Nephron progenitor cell (in vitro differentiated cells): ENCODE measurements around the gene SYCP2.

ENCODE experiments used
- DNase-seq: peaks from one replicate; pipeline ENCODE4 v3.0.0; 2021
- H3K27ac Mint-ChIP-seq: 2 replicates; pipeline ENCODE4 v1.8.0; 2021; ENCODE audit warnings: mild to moderate bottlenecking, moderate library complexity, mixed read lengths
- H3K27me3 Mint-ChIP-seq: 2 replicates; pipeline ENCODE4 v1.8.0; 2021; ENCODE audit warnings: mild to moderate bottlenecking, low read depth, mixed read lengths; ENCODE audit not compliant: poor library complexity
- H3K36me3 Mint-ChIP-seq: 2 replicates; pipeline ENCODE4 v1.8.0; 2021; ENCODE audit warnings: low read depth, mixed read lengths
- H3K4me1 Mint-ChIP-seq: 2 replicates; pipeline ENCODE4 v1.8.0; 2021; ENCODE audit warnings: mixed read lengths
- H3K4me3 Mint-ChIP-seq: 2 replicates; pipeline ENCODE4 v1.8.0; 2021; ENCODE audit warnings: mild to moderate bottlenecking, moderate library complexity, mixed read lengths
- H3K9me3 Mint-ChIP-seq: 2 replicates; pipeline ENCODE4 v1.8.0; 2021; ENCODE audit warnings: mild to moderate bottlenecking, moderate library complexity, mixed read lengths
- CTCF ChIP-seq: fragments of 200-600 bp; sonication (generic); IDR thresholded peaks from 2 replicates; pipeline ENCODE4 v1.5.0; 2021; ENCODE audit warnings: antibody characterized with exemption

The SYCP2 gene

GRCh38 chr20:59873409-59873808 lies 60.0 kb downstream of the SYCP2 start:
- Mint-ChIP-seq H3K4me3 (no peak overlapping the region), H3K36me3 (no peaks in the 10 kb centered on the region), H3K27me3 (no peaks in the 10 kb centered on the region), H3K27ac (no peak overlapping the region), H3K9me3 (no peaks in the 10 kb centered on the region), H3K4me1 (no peaks in the 10 kb centered on the region)
- no peak for DNase-seq
- TF ChIP-seq CTCF: no peak

GRCh38 chr20:59871096-59871495 lies 62.3 kb downstream of the SYCP2 start:
- Mint-ChIP-seq H3K36me3 (no peaks in the 10 kb centered on the region), H3K4me1 (no peaks in the 10 kb centered on the region), H3K9me3 (no peaks in the 10 kb centered on the region), H3K27me3 (peaks cover 4% of the 10 kb centered on the region), H3K27ac (no peak overlapping the region), H3K4me3 (no peak overlapping the region)
- no peak for TF ChIP-seq CTCF
- no peak for DNase-seq

DNA sequence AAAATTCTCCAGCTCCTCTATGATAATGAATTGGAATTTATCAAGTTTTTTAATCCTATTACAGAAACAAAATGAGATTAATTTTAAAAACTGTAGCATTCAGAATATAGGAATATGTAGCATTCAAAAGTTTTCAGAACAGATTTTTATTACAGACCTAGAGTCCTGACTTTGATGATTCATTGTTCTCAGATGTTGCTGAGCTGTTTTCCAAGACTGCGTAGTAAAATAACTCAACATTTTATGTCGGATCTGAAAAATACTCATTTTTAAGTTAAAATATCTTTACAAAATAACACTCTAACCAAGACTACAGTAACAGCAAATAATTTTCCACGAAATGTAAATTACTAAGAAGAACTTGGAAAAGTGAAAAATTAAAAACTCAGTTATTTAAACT lies 67.1 kb downstream of the SYCP2 start:
- Mint-ChIP-seq H3K27me3 (peaks cover 4% of the 10 kb centered on the region), H3K9me3 (no peaks in the 10 kb centered on the region), H3K4me3 (no peak overlapping the region), H3K4me1 (no peaks in the 10 kb centered on the region), H3K36me3 (no peaks in the 10 kb centered on the region), H3K27ac (no peak overlapping the region)
- no peak for TF ChIP-seq CTCF
- no peak for DNase-seq

DNA sequence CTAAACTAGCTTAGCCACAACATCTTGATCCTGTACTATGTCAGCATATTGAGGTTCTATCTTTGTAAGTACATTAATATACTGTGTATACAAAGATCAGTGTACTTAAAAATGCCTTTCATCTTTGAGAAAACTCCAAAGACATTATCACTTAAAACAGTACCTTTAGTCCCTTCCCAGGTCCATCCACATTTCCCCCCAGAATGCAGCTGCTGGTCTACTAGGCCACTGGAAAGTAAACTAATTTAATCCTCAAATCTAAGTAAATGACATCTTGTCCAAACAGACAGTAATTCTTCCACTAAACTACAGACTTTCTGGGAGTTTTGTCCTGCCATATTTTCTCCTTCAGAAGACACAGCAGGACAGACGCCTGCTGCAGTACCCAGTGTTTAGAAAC lies 68.7 kb downstream of the SYCP2 start:
- Mint-ChIP-seq H3K4me3 (no peak overlapping the region), H3K36me3 (no peaks in the 10 kb centered on the region), H3K9me3 (peaks cover 5% of the 10 kb centered on the region), H3K4me1 (no peaks in the 10 kb centered on the region), H3K27me3 (peaks cover 4% of the 10 kb centered on the region), H3K27ac (no peak overlapping the region)
- DNase-seq: no peak
- TF ChIP-seq CTCF: no peak

DNA sequence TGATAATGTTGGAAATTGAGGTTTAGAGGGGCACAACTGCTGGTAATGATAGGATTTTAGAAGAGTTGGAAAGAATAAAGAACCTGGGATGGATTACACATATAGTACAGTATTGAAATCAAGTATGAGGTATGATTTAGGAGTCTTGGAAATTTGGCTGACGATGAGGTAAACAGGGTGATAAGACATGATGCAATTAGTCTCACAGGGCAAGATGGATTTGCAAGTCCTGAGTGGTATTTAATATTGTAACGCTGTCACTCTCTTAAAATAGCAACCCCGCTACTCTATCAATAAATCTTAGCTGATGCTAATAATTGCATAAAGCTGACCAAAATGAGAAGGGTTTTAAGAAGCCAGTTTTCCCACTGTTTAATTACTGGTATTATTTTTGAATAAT lies 70.4 kb downstream of the SYCP2 start:
- Mint-ChIP-seq H3K4me3 (no peak overlapping the region), H3K27me3 (peaks cover 11% of the 10 kb centered on the region), H3K9me3 (peaks cover 19% of the 10 kb centered on the region), H3K36me3 (no peaks in the 10 kb centered on the region), H3K4me1 (no peaks in the 10 kb centered on the region), H3K27ac (peak overlapping the region; percentile 0)
- TF ChIP-seq CTCF: no peak
- DNase-seq: no peak

DNA sequence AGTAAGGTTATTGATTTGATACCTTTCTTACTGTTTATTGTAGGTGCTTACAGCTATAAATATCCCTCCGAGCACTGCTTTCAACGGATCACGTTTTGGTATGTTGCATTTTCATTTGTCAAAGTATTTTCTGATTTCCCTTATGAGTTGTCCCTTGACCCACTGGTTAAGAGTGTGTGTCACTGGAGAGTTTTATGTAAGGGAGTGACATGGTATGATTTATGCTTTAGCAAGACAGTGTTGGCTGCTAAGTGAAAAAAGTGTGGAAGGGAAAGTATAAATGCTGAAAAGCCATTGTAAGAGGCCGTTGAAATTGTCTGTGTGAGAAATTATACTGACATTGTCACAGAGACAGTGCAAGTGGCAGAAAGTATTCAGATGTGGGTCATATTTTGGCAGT lies 72.0 kb downstream of the SYCP2 start:
- Mint-ChIP-seq H3K4me3 (no peak overlapping the region), H3K27ac (no peak overlapping the region), H3K9me3 (peaks cover 26% of the 10 kb centered on the region), H3K4me1 (no peaks in the 10 kb centered on the region), H3K36me3 (no peaks in the 10 kb centered on the region), H3K27me3 (peaks cover 14% of the 10 kb centered on the region)
- TF ChIP-seq CTCF: no peak
- DNase-seq: no peak
